Panc1 (cell line): ENCODE results near the gene CAV1. TPM values are rescaled to one million over a fixed set of nuclear protein-coding genes. Genes with fewer than 3 reads are reported as not detected.

ENCODE experiments used
- ATAC-seq: fragments of 200-7000 bp; cut with Tn5 transposase; 2 replicates; pipeline ENCODE4 v1.9.1; 2020; ENCODE audit warnings: mild to moderate bottlenecking, moderate library complexity
- BruUV-seq: library from RNA; stranded (reverse); fragments of 400-500 nt; replicated peaks from 2 replicates; lab custom pipeline; 2021; lab: Mats Ljungman, UMichigan
- CTCF ChIA-PET: fragments of 300-600 bp; sonication (Branson Sonifier 250); formaldehyde crosslinking; loops from one replicate; lab custom pipeline; 2022; ENCODE audit warnings: antibody characterized with exemption; lab: Charles Lee
- POLR2A ChIA-PET: fragments of 300-600 bp; sonication (Branson Sonifier 250); formaldehyde crosslinking; loops from one replicate; lab custom pipeline; 2022; ENCODE audit warnings: antibody characterized with exemption; lab: Charles Lee
- DNase-seq: peaks from one replicate; pipeline ENCODE4 v3.0.0-alpha.2; 2010; ENCODE audit warnings: low read depth, low spot score
- H3K27ac ChIP-seq: 2 replicates; pipeline ENCODE4 v1.5.1; 2011; ENCODE audit warnings: mild to moderate bottlenecking, low read length, inconsistent platforms
- H3K27me3 ChIP-seq: fragments of 200-500 bp; sonication (Bioruptor generic); 2 replicates; pipeline ENCODE4 v1.6.0; 2014; ENCODE audit warnings: low read length, inconsistent platforms; ENCODE audit not compliant: control insufficient read depth, insufficient read depth
- H3K36me3 ChIP-seq: fragments of 200-500 bp; sonication (Bioruptor generic); 2 replicates; pipeline ENCODE4 v1.5.1; 2014; ENCODE audit warnings: inconsistent platforms, mild to moderate bottlenecking, low read length, moderate library complexity; ENCODE audit not compliant: control insufficient read depth, insufficient read depth
- H3K4me1 ChIP-seq: 2 replicates; pipeline ENCODE4 v1.5.1; 2011; ENCODE audit warnings: inconsistent platforms, mild to moderate bottlenecking, low read length, moderate library complexity; ENCODE audit not compliant: control insufficient read depth, insufficient read depth
- H3K4me3 ChIP-seq, 2 experiments: 2 replicates each; pipeline ENCODE4 v1.5.1; 2011 to 2012; ENCODE audit warnings: low read depth in 2 of 2, low read length in 2 of 2, mild to moderate bottlenecking in 2 of 2, inconsistent platforms in 1 of 2, moderate library complexity in 1 of 2
- H3K9me3 ChIP-seq: fragments of 200-500 bp; sonication (Bioruptor generic); 2 replicates; pipeline ENCODE4 v1.5.1; 2014; ENCODE audit warnings: low read depth, mild to moderate bottlenecking, inconsistent platforms, low read length, moderate library complexity; ENCODE audit not compliant: control insufficient read depth, insufficient read depth
- POLR2AphosphoS5 ChIP-seq: IDR thresholded peaks from 2 replicates; pipeline ENCODE4 v1.6.1; 2012; ENCODE audit warnings: mild to moderate bottlenecking, low read depth, low read length, moderate library complexity
- SIN3A ChIP-seq: IDR thresholded peaks from 2 replicates; pipeline ENCODE4 v1.6.1; 2012; ENCODE audit warnings: low read depth, mild to moderate bottlenecking, low read length, moderate library complexity, borderline replicate concordance; ENCODE audit not compliant: insufficient read depth
- TCF7L2 ChIP-seq: IDR thresholded peaks from 2 replicates; pipeline ENCODE4 v1.6.1; 2011; ENCODE audit warnings: mild to moderate bottlenecking, low read depth, low read length, inconsistent platforms
- in situ Hi-C: cut with HindIII; loops from 2 replicates; pipeline ENCODE4 v1.10.0; 2016; ENCODE audit warnings: low sequenced_read_pairs, low pct_unique_long_range_greater_than_20kb
- intact Hi-C: fragments of 100-400 bp; cut with micrococcal nuclease; formaldehyde crosslinking; loops from one replicate; pipeline ENCODE4 v1.10.0; 2022; ENCODE audit not compliant: unreplicated experiment
- total RNA-seq: library from RNA; stranded (reverse); gene quantifications from one replicate; pipeline ENCODE4 v1.2.1, GENCODE V29; 2021; ENCODE audit not compliant: unreplicated experiment
- TF ChIP-seq, protein P1 (sequence below): fragments of 450-650 bp; IDR thresholded peaks from 2 replicates; pipeline ENCODE4 v1.5.1; 2017; ENCODE audit warnings: mild to moderate bottlenecking
- TF ChIP-seq, protein P2 (sequence below), 2 experiments: IDR thresholded peaks; 2 replicates each; pipeline ENCODE4 v1.6.1; 2011 to 2012; ENCODE audit warnings: low read depth in 2 of 2, control low read depth in 1 of 2, low read length in 1 of 2, mild to moderate bottlenecking in 1 of 2, moderate library complexity in 1 of 2; ENCODE audit not compliant: insufficient read depth in 1 of 2

CAV1 gene
- total RNA-seq, 1 experiment from 2014 or later, result 496 TPM

DNA sequence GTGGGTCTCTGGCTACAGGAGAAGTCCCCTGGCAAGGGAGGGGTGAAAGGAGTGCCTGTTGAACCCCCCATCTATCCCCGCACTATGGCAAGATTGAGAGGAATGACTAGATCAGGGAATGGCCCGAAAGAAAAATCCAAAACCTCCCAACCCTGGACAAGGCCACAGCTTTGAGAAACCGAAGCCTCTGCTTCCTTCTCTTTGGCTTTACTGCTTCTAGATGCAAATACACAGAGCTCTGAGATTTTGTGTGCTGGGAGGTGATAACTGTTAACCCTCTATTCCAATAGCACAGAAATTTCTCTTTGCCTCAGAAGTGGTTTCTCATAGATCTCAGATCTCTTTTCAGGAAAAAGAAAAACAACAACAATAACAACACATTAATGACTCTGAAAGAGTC, 15.0 kb downstream of the CAV1 start:
- TF ChIP-seq POLR2AphosphoS5, result peak; percentile 57; the same call in 1 of the 2 replicates
- TF ChIP-seq, protein P1, sequence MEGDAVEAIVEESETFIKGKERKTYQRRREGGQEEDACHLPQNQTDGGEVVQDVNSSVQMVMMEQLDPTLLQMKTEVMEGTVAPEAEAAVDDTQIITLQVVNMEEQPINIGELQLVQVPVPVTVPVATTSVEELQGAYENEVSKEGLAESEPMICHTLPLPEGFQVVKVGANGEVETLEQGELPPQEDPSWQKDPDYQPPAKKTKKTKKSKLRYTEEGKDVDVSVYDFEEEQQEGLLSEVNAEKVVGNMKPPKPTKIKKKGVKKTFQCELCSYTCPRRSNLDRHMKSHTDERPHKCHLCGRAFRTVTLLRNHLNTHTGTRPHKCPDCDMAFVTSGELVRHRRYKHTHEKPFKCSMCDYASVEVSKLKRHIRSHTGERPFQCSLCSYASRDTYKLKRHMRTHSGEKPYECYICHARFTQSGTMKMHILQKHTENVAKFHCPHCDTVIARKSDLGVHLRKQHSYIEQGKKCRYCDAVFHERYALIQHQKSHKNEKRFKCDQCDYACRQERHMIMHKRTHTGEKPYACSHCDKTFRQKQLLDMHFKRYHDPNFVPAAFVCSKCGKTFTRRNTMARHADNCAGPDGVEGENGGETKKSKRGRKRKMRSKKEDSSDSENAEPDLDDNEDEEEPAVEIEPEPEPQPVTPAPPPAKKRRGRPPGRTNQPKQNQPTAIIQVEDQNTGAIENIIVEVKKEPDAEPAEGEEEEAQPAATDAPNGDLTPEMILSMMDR, result no peak
- ATAC-seq (no peak), DNase-seq (no peak)
- ChIA-PET CTCF (no interaction called here), POLR2A (no interaction called here)
- peak overlapping the region; percentile 82 for H3K27ac ChIP-seq
- intact Hi-C loops (no loop called here), in situ Hi-C loops (no loop called here)
- BruUV-seq, result no TSS peak
- peaks cover 42% of the 10 kb centered on the region for H3K36me3 ChIP-seq
- peaks cover 81% of the 10 kb centered on the region for H3K4me1 ChIP-seq
- no peaks in the 10 kb centered on the region for H3K9me3 ChIP-seq
- no peak overlapping the region for H3K4me3 ChIP-seq
- H3K27me3 ChIP-seq, result no peaks in the 10 kb centered on the region

DNA sequence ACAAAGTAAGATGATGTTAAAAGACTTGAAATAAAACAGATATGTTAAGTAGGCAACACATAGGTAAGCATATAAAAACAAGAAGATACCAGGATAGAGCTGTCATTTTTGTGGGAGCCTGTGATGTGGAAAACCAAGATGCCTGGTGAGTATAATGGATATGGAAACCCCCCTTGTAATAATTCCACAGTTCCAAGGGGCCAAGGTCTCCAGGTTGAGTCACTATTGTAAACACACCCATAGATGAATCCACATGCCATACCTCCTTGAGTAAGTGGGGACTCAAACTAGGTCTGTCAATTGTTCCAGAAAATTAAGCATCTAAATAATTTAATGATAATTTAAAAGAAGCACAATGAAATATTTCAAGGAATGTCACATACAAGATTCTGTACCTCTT, 15.9 kb downstream of the CAV1 start:
- ATAC-seq, result peak; percentile 47
- no peak for DNase-seq
- ChIA-PET CTCF (no interaction called here), POLR2A (no interaction called here)
- TF ChIP-seq SIN3A (no peak), TCF7L2 (0 out of 2 replicates have a peak, but pooled peaks have one; percentile 22)
- TF ChIP-seq, protein P1, result no peak
- no TSS peak for BruUV-seq
- H3K9me3 ChIP-seq, result no peaks in the 10 kb centered on the region
- in situ Hi-C loops (no loop called here), intact Hi-C loops (no loop called here)
- H3K27me3 ChIP-seq, result no peaks in the 10 kb centered on the region
- H3K27ac ChIP-seq, result peak overlapping the region; percentile 82
- H3K4me3 ChIP-seq, result no peak overlapping the region
- H3K36me3 ChIP-seq, result peaks cover 43% of the 10 kb centered on the region
- H3K4me1 ChIP-seq, result peaks cover 83% of the 10 kb centered on the region

DNA sequence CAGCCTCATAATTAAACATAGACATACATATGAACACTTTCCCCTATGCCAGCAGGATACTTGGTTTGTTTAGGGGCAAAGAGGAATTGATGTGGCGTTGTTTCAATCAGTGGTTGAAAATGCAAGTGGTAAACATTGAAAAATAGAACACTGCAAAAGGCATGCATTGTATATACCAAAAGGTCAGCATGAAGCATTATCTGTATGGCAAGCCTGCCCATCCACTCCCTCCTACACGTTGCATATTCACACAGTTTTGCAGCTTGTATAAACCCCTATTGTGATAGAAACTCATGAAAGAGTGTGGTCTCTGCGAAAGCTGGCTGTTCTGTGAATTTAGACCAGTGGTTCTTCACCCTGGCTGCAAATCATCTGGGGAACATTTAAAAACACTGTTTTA, 17.1 kb downstream of the CAV1 start:
- ChIA-PET CTCF (interaction anchor here (1.3 kb wide), 1 partner anchor 16 kb away, joined by 3 read pairs; no protein-coding TSS in a partner anchor), POLR2A (no interaction called here)
- Histone ChIP-seq H3K27me3 (no peaks in the 10 kb centered on the region), H3K4me3 (no peak overlapping the region), H3K9me3 (no peaks in the 10 kb centered on the region), H3K36me3 (peaks cover 36% of the 10 kb centered on the region), H3K27ac (peak overlapping the region; percentile 82), H3K4me1 (peaks cover 82% of the 10 kb centered on the region)
- TF ChIP-seq, protein P2, sequence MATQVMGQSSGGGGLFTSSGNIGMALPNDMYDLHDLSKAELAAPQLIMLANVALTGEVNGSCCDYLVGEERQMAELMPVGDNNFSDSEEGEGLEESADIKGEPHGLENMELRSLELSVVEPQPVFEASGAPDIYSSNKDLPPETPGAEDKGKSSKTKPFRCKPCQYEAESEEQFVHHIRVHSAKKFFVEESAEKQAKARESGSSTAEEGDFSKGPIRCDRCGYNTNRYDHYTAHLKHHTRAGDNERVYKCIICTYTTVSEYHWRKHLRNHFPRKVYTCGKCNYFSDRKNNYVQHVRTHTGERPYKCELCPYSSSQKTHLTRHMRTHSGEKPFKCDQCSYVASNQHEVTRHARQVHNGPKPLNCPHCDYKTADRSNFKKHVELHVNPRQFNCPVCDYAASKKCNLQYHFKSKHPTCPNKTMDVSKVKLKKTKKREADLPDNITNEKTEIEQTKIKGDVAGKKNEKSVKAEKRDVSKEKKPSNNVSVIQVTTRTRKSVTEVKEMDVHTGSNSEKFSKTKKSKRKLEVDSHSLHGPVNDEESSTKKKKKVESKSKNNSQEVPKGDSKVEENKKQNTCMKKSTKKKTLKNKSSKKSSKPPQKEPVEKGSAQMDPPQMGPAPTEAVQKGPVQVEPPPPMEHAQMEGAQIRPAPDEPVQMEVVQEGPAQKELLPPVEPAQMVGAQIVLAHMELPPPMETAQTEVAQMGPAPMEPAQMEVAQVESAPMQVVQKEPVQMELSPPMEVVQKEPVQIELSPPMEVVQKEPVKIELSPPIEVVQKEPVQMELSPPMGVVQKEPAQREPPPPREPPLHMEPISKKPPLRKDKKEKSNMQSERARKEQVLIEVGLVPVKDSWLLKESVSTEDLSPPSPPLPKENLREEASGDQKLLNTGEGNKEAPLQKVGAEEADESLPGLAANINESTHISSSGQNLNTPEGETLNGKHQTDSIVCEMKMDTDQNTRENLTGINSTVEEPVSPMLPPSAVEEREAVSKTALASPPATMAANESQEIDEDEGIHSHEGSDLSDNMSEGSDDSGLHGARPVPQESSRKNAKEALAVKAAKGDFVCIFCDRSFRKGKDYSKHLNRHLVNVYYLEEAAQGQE (IDR thresholded peaks at IDR 0.05; ENCODE audit: insufficient read depth in 1 of 2, low read depth in 2 of 2, low read length in 1 of 2), result no peak
- 0 out of 2 replicates have a peak, but pooled peaks have one; percentile 16 for TF ChIP-seq POLR2AphosphoS5
- in situ Hi-C loops (no loop called here), intact Hi-C loops (no loop called here)
- ATAC-seq (no peak), DNase-seq (no peak)
- BruUV-seq, result no TSS peak
